ENCODE results near the gene UCN.
A peak's percentile ranks its signal among the peaks of the same experiment; 100 is the strongest.
"Not testable (repeated sequence)": the region's sequence is repeated elsewhere in the genome, so short reads cannot be mapped to it uniquely, and the experiment has no call there.

UCN gene

DNA sequence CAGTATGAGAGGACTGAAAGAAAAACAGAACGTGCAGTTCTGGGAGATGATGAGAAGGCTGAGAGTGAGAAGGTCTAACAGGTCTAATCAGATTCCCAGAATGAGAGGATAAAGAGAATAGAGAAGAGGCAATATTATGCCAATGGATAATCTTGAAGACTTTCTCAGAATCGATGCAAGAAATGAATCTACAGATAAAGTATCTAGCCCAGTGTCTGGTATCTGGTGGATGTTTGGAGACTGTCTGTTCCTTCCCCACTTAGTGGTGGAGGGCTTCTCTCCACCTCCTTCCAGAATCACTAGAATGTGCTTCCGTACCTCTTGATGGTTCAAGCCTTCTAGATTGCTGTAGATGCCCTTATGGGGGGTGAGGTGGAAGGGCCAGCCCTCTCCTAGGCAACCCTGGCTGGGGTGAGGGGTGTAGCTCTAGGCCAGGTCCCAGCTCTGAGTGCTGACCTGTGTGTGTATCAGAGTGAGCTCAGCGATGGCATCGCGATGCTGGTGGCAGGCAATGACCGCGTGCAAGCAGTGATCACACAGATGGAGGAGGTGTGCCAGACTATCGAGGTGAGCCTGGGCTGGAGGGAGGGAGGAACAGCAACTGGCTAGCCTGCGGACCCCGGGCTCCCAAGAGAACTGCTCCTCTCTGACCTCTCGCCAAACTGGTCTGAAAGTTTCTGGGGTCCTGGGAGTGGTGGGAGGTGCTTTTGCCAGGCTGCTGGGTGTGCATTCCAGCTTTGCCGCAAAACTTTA lies 3.6 kb downstream of the UCN start:
- no peak overlapping the region for H3K27ac Mint-ChIP-seq
- no peaks in the 10 kb centered on the region for H3K4me1 Mint-ChIP-seq
- DNase-seq: no peak
- peaks cover 7% of the 10 kb centered on the region for H3K9me3 Mint-ChIP-seq
- peaks cover 10% of the 10 kb centered on the region for H3K36me3 Mint-ChIP-seq (ENCODE audit: low read depth)
- H3K27me3 Mint-ChIP-seq (ENCODE audit: low read depth, poor library complexity): peaks cover 70% of the 10 kb centered on the region
- TF ChIP-seq, protein P1, sequence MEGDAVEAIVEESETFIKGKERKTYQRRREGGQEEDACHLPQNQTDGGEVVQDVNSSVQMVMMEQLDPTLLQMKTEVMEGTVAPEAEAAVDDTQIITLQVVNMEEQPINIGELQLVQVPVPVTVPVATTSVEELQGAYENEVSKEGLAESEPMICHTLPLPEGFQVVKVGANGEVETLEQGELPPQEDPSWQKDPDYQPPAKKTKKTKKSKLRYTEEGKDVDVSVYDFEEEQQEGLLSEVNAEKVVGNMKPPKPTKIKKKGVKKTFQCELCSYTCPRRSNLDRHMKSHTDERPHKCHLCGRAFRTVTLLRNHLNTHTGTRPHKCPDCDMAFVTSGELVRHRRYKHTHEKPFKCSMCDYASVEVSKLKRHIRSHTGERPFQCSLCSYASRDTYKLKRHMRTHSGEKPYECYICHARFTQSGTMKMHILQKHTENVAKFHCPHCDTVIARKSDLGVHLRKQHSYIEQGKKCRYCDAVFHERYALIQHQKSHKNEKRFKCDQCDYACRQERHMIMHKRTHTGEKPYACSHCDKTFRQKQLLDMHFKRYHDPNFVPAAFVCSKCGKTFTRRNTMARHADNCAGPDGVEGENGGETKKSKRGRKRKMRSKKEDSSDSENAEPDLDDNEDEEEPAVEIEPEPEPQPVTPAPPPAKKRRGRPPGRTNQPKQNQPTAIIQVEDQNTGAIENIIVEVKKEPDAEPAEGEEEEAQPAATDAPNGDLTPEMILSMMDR (IDR thresholded peaks at IDR 0.05): no peak
- no peak overlapping the region for H3K4me3 Mint-ChIP-seq

DNA sequence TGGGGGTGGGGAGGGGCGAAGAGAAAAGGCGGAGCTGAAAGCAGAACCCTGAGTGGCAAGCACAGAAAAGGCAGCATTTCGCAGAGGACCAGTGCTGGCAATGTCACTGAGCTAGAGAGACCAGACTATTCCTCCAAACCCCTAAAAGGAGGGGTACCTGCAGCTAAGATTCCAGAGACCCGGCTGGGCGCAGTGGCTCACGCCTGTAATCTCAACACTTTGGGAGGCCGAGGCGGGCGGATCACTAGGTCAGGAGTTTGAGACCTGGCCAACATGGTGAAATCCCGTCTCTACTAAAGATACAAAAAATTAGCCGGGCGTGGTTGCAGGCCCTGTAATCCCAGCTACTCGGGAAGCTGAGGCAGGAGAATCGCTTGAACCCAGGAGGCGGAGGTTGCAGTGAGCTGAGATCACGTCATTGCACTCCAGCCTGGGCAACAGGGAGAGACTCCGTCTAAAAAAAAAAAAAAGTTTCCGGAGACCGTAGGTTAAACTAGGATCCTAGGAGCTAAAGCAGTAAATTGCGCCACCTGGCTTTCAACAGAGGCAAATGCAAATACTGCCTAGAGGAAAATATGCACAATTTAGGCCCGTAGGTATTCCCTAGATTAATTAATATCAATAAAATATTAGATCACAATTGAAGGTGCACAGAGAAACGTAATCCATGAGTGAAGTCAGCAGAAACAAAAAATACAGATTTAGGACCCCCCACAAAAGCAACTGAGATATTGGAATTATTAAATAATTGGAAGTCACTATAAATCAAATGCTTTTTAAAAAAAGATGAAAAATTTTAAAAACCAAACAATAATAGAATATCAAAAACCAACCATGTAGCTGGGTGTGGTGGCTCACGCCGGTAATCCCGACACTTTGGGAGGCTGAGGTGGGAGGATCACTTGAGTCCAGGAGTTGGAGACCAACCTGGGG lies 4.9 kb downstream of the UCN start:
- peaks cover 7% of the 10 kb centered on the region for H3K9me3 Mint-ChIP-seq
- H3K4me3 Mint-ChIP-seq: no peak overlapping the region
- H3K36me3 Mint-ChIP-seq (ENCODE audit: low read depth): peaks cover under 1% of the 10 kb centered on the region
- peaks cover 63% of the 10 kb centered on the region for H3K27me3 Mint-ChIP-seq (ENCODE audit: low read depth, poor library complexity)
- peak; percentile 48 for DNase-seq
- H3K4me1 Mint-ChIP-seq: peaks cover 4% of the 10 kb centered on the region
- TF ChIP-seq, protein P1 (IDR thresholded peaks at IDR 0.05): peak; percentile 83
- H3K27ac Mint-ChIP-seq: no peak overlapping the region

- DNase-seq; H3K27ac Mint-ChIP-seq; H3K4me3 Mint-ChIP-seq; H3K36me3 Mint-ChIP-seq (ENCODE audit: low read depth); H3K9me3 Mint-ChIP-seq; H3K4me1 Mint-ChIP-seq: not testable (repeated sequence)
- peaks cover 57% of the 10 kb centered on the region for H3K27me3 Mint-ChIP-seq (ENCODE audit: low read depth, poor library complexity)
Measured at GRCh38 chr2:27300606-27301005, 7.6 kb downstream of the UCN start.

DNA sequence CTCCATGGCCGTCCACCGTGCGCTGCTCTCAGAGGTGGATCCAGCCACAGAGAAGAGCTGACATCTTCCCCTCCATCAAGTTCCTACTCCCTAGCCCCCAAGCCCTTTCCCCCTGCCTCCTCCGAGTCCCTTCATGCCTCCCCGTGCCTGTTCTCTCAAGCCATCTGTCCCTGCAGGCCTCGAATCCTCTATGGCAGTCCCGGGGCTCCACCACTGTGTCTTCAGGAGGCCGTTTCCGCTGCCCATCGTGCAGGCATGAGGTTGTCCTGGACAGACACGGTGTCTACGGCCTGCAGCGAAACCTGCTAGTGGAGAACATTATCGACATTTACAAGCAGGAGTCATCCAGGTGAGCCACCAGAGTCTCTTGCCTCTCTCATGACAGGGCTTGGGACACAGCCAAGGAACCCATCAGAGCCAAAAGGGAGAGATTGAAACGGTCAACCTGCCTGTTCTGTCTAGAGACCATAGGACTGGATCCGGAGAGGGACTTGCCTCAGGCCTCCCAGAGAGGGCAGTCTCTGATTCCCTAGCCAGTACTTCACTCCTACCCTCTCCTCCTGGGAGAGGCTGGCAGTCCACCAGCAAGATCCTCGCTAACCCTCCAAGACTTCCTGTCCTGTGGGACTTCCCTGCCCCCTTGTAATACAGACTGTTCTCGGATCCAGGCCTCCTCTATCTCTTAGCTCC lies 9.7 kb downstream of the UCN start:
- Mint-ChIP-seq H3K4me3 (no peak overlapping the region), H3K27me3 (ENCODE audit: low read depth, poor library complexity) (peaks cover 50% of the 10 kb centered on the region), H3K27ac (no peak overlapping the region), H3K4me1 (peaks cover 5% of the 10 kb centered on the region), H3K36me3 (ENCODE audit: low read depth) (no peaks in the 10 kb centered on the region), H3K9me3 (no peaks in the 10 kb centered on the region)
- TF ChIP-seq, protein P1 (IDR thresholded peaks at IDR 0.05): no peak
- no peak for DNase-seq

- Mint-ChIP-seq H3K4me1 (peaks cover 12% of the 10 kb centered on the region), H3K27ac (no peak overlapping the region), H3K9me3 (no peaks in the 10 kb centered on the region), H3K4me3 (no peak overlapping the region), H3K36me3 (ENCODE audit: low read depth) (no peaks in the 10 kb centered on the region), H3K27me3 (ENCODE audit: low read depth, poor library complexity) (peaks cover 58% of the 10 kb centered on the region)
- no peak for DNase-seq
- TF ChIP-seq, protein P1 (IDR thresholded peaks at IDR 0.05): no peak
Measured at GRCh38 chr2:27297195-27297594, 11.1 kb downstream of the UCN start.

DNA sequence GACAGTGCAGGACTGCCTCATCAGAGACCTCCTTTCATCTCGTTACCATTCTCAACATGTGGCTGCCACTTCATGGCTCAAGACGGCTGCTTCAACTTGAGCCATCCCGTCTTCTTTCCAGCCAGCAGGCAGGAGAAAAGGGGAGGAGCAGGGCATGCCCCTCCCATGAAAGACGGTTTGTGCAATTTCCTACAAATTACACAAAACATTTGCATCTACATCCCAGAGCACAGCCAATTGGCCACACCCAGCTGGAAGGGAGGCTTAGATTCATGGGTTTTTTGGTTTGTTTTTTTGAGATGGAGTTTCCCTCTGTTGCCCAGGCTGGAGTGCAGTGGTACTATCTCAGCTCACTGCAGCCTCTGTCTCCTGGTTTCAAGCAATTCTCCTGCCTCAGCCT lies 11.8 kb downstream of the UCN start:
- peaks cover 20% of the 10 kb centered on the region for H3K4me1 Mint-ChIP-seq
- H3K9me3 Mint-ChIP-seq: no peaks in the 10 kb centered on the region
- H3K4me3 Mint-ChIP-seq: no peak overlapping the region
- TF ChIP-seq, protein P1 (IDR thresholded peaks at IDR 0.05): no peak
- no peak overlapping the region for H3K27ac Mint-ChIP-seq
- H3K36me3 Mint-ChIP-seq (ENCODE audit: low read depth): no peaks in the 10 kb centered on the region
- DNase-seq: no peak
- H3K27me3 Mint-ChIP-seq (ENCODE audit: low read depth, poor library complexity): peaks cover 62% of the 10 kb centered on the region

Measured in nephron progenitor cell (in vitro differentiated cells).